ENCODE data around the gene MISP. TPM values are rescaled to one million over a fixed set of nuclear protein-coding genes. Genes with fewer than 3 reads are reported as not detected.

Gene MISP
- total and polyA plus RNA-seq, 2 donors (not counting 1 experiment from before 2014, with no cell fraction given) = not detected

DNA sequence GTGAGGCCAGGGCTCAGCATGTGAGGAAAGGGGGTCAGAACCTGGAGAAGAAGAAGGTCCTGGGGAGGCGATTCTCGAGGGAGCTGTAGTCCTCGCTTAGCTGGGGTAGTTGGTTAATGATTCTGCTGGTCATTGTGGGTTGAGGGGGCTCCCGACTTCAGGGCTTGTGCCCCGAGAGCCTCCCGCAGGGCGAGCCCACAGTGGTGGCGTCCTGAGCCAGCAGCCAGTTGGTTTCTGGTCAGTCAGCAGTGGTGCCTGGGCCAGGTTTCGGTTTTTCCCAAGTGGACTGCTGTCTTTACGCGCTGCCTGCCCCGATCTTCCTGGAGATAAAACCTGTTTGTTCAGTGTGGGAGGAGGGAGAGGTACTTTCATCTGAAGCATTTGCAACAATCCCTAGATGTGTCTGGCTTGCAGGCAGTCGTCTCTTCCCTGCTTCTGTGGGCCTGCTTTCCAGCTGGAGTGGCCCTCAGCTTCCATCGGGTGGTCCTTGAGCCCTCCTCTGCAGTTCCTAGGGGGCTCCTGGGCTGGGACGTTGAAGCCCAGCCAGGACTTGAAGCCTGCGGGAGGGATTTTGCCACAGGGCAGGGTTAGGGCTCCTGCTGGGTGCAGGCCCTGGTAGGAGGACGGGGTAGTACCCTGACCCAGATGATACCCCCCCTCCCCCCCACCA is 49.6 kb downstream of the MISP start:
- Mint-ChIP-seq H3K4me1 (peaks cover 44% of the 10 kb centered on the region), H3K9me3 (ENCODE audit: insufficient read depth) (no peaks in the 10 kb centered on the region), H3K27me3 (no peaks in the 10 kb centered on the region), H3K4me3 (peak overlapping the region; percentile 51), H3K27ac (peak overlapping the region; percentile 11)
- DNase-seq (peak; percentile 22), ATAC-seq (ENCODE audit: low read depth) (no peak)
- Histone ChIP-seq H3K4me3 (ENCODE audit: control extremely low read depth in 1 of 5, extremely low read depth in 1 of 5, insufficient read depth in 1 of 5, low read depth in 2 of 5, low read length in 4 of 5) (no peak overlapping the region), H3K27me3 (replicated peaks in 1 of 4; ENCODE audit: control extremely low read depth in 1 of 4, control insufficient read depth in 3 of 4, insufficient read depth in 4 of 4, low read length in 3 of 4) (no peaks in the 10 kb centered on the region), H3K9ac (ENCODE audit: low read length) (no peak overlapping the region), H3K27ac (ENCODE audit: low read length in 2 of 2) (no peak overlapping the region), H4K20me1 (ENCODE audit: control insufficient read depth, insufficient read depth, low read length, poor library complexity, severe bottlenecking) (peaks cover 76% of the 10 kb centered on the region), H3K36me3 (replicated peaks in 1 of 2; ENCODE audit: control extremely low read depth in 1 of 2, control insufficient read depth in 1 of 2, extremely low read depth in 1 of 2, insufficient read depth in 2 of 2, low read length in 1 of 2) (peaks cover 0 to 58% of the 10 kb centered on the region in 2 experiments), H3K4me1 (ENCODE audit: control insufficient read depth in 2 of 2, insufficient read depth in 2 of 2, low read length in 2 of 2) (peaks cover 22 to 49% of the 10 kb centered on the region in 2 donors), H2AFZ (ENCODE audit: insufficient read depth, low read depth, low read length, poor library complexity, severe bottlenecking) (no peak overlapping the region), H3K79me2 (ENCODE audit: control insufficient read depth, insufficient read depth, low read length) (peaks cover 87% of the 10 kb centered on the region), H3K9me3 (ENCODE audit: control extremely low read depth in 1 of 3, control insufficient read depth in 2 of 3, insufficient read depth in 1 of 3, low read length in 2 of 3) (no peaks in the 10 kb centered on the region), H3K4me2 (replicated peaks; ENCODE audit: low read depth, low read length, poor library complexity, severe bottlenecking) (peak overlapping the region; percentile 99)
- 83% methylated on average over 17 of the region's 17 CpGs for WGBS (ENCODE audit: insufficient coverage)
- no peak for TF ChIP-seq EZH2 (IDR thresholded peaks at IDR 0.05; ENCODE audit: borderline replicate concordance, insufficient read depth, low read depth, low read length, poor library complexity, severe bottlenecking)
- TF ChIP-seq, protein P1, sequence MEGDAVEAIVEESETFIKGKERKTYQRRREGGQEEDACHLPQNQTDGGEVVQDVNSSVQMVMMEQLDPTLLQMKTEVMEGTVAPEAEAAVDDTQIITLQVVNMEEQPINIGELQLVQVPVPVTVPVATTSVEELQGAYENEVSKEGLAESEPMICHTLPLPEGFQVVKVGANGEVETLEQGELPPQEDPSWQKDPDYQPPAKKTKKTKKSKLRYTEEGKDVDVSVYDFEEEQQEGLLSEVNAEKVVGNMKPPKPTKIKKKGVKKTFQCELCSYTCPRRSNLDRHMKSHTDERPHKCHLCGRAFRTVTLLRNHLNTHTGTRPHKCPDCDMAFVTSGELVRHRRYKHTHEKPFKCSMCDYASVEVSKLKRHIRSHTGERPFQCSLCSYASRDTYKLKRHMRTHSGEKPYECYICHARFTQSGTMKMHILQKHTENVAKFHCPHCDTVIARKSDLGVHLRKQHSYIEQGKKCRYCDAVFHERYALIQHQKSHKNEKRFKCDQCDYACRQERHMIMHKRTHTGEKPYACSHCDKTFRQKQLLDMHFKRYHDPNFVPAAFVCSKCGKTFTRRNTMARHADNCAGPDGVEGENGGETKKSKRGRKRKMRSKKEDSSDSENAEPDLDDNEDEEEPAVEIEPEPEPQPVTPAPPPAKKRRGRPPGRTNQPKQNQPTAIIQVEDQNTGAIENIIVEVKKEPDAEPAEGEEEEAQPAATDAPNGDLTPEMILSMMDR (IDR thresholded peaks at IDR 0.05) = no peak
- intact Hi-C loops (cut with micrococcal nuclease) = no loop called here
- ChIA-PET POLR2A (interaction anchor here (1.0 kb wide), 1 partner anchor 238 kb away, joined by 3 read pairs; no protein-coding TSS in a partner anchor), CTCF (no interaction called here)
